HL-60 (cell line): ENCODE measurements around the gene UMPS.

ENCODE experiments used
- GABPA ChIP-seq: IDR thresholded peaks from 2 replicates; pipeline ENCODE4 v1.6.1; 2012; ENCODE audit warnings: low read depth
- POLR2AphosphoS5 ChIP-seq: IDR thresholded peaks from 2 replicates; pipeline ENCODE4 v1.6.1; 2012; ENCODE audit warnings: low read depth
- SPI1 ChIP-seq: IDR thresholded peaks from 2 replicates; pipeline ENCODE4 v1.6.1; 2012; ENCODE audit warnings: low read depth, mild to moderate bottlenecking, borderline replicate concordance
- TF ChIP-seq, protein P1 (sequence below): IDR thresholded peaks from one replicate; pipeline ENCODE4 v1.5.1; 2011; ENCODE audit warnings: low read length, control low read depth, inconsistent platforms; ENCODE audit not compliant: insufficient read depth

DNA sequence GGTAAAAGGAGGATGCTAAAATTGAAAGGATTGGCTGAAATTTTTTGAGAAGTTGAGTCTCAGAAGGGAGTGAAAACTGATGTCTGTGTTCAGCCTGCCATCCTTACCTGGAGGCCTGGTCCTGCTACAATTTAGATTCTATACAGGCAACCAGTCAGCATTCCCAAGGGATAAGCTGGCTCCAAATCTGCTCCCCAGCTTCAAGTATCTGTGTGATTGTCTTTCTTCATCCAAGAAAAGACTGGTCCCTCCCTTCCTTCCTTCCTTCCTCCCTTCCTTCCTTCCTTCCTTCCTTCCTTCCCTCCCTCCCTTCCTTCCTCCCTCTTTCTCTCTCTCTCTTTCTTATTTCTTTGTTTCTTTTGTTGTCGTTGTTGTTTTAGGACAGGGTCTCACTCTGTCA, 24.7 kb upstream of the UMPS start:
- TF ChIP-seq, protein P1, sequence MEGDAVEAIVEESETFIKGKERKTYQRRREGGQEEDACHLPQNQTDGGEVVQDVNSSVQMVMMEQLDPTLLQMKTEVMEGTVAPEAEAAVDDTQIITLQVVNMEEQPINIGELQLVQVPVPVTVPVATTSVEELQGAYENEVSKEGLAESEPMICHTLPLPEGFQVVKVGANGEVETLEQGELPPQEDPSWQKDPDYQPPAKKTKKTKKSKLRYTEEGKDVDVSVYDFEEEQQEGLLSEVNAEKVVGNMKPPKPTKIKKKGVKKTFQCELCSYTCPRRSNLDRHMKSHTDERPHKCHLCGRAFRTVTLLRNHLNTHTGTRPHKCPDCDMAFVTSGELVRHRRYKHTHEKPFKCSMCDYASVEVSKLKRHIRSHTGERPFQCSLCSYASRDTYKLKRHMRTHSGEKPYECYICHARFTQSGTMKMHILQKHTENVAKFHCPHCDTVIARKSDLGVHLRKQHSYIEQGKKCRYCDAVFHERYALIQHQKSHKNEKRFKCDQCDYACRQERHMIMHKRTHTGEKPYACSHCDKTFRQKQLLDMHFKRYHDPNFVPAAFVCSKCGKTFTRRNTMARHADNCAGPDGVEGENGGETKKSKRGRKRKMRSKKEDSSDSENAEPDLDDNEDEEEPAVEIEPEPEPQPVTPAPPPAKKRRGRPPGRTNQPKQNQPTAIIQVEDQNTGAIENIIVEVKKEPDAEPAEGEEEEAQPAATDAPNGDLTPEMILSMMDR, result no peak
- TF ChIP-seq POLR2AphosphoS5 (no peak), GABPA (no peak), SPI1 (no peak)
